ENCODE measurements around the gene RGS9.
"Not testable (repeated sequence)": the region's sequence is repeated elsewhere in the genome, so short reads cannot be mapped to it uniquely, and the experiment has no call there.

RGS9 gene

GRCh38 chr17:65137021-65137939, at the start of gene RGS9:
Gene RGS9, plus strand, starts transcription at chr17:65137370. Its CDS starts 171 bp downstream, at chr17:65137541.
- Histone ChIP-seq H3K9me3 (ENCODE audit: control insufficient read depth, low read length) (no peaks in the 10 kb centered on the region), H3K27me3 (replicated peaks; ENCODE audit: control insufficient read depth, insufficient read depth, low read length) (peaks cover 26% of the 10 kb centered on the region), H3K36me3 (ENCODE audit: control insufficient read depth, insufficient read depth, low read length, severe bottlenecking) (no peaks in the 10 kb centered on the region), H3K4me1 (ENCODE audit: control insufficient read depth, insufficient read depth, low read length) (peaks cover under 1% of the 10 kb centered on the region), H3K9ac (ENCODE audit: low read length) (peak within 1 kb of the TSS; percentile 66), H3K4me3 (ENCODE audit: low read length) (peak within 1 kb of the TSS; percentile 78)
- peak; percentile 90 for DNase-seq (ENCODE audit: low read depth)

DNA sequence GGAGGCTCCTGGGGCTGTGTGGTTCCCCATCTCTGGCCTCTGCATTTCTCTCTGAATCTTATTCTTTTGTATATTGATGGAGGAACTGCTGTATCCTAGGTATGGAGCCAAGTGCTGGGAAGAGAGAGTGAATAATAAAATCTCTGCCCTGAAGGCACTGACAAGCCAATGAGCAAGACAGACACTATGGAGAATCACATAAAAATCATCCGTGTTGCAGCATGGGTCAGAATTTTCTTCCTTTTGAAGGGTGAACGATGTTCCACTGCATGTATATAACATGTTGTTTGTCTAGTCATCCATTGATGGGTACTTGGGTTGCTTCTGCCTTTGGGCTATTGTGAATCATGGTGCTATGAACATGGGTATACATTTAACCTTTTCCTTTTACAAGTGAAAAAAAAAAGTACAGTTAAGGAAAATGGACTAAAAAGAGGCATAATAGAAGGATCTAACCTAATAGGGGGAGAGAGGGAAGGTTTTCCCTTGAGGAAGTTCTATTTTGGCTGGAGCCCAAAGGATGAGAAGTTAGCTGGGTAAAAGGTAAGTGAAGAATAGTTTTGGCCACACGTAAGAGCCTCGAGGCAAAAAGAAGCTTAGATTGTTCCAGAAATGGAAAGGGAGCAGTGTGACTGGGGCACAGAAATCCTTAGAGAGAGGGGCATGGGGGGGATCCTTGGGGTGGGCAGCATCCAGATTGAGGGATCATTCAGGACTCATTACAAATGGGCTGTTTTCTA, 48.4 kb upstream of the RGS9 start:
- Histone ChIP-seq H3K4me3 (ENCODE audit: low read length) (no peak overlapping the region), H3K9me3 (ENCODE audit: control insufficient read depth, low read length) (no peaks in the 10 kb centered on the region)

DNA sequence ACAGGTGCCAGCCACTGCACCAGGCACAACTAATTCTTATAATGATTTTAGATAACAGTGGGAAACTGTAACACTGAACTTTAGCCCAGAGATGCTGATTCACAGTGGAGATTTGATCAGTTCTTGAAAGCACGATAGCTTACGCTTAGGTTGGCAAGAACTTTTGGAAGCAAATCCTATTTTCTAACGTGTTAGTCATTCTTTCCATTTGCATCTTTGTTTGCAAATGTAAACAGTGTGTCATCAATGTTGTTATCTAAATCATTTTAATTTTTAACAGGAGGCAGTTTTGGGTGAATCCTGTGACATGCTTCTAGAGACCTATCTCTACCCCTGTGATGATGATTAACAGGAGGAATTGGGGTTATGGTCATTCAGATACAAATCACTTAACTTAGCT, 44.9 kb upstream of the RGS9 start:
- peak; percentile 46 for DNase-seq (ENCODE audit: low read depth)
- Histone ChIP-seq H3K9ac (ENCODE audit: low read length) (no peak overlapping the region), H3K36me3 (ENCODE audit: control insufficient read depth, insufficient read depth, low read length, severe bottlenecking) (no peaks in the 10 kb centered on the region), H3K4me1 (ENCODE audit: control insufficient read depth, insufficient read depth, low read length) (peaks cover 16% of the 10 kb centered on the region), H3K4me3 (ENCODE audit: low read length) (peak overlapping the region; percentile 4), H3K9me3 (ENCODE audit: control insufficient read depth, low read length) (no peaks in the 10 kb centered on the region), H3K27me3 (replicated peaks; ENCODE audit: control insufficient read depth, insufficient read depth, low read length) (no peaks in the 10 kb centered on the region)

More for the DNA sequence above, 48.4 kb upstream of the RGS9 start:
- H3K36me3 ChIP-seq (ENCODE audit: control insufficient read depth, insufficient read depth, low read length, severe bottlenecking) = no peaks in the 10 kb centered on the region
- no peak for DNase-seq (ENCODE audit: low read depth)
- peaks cover 6% of the 10 kb centered on the region for H3K27me3 ChIP-seq (replicated peaks; ENCODE audit: control insufficient read depth, insufficient read depth, low read length)
- H3K9ac ChIP-seq (ENCODE audit: low read length) = no peak overlapping the region
- H3K4me1 ChIP-seq (ENCODE audit: control insufficient read depth, insufficient read depth, low read length) = peaks cover 16% of the 10 kb centered on the region

DNA sequence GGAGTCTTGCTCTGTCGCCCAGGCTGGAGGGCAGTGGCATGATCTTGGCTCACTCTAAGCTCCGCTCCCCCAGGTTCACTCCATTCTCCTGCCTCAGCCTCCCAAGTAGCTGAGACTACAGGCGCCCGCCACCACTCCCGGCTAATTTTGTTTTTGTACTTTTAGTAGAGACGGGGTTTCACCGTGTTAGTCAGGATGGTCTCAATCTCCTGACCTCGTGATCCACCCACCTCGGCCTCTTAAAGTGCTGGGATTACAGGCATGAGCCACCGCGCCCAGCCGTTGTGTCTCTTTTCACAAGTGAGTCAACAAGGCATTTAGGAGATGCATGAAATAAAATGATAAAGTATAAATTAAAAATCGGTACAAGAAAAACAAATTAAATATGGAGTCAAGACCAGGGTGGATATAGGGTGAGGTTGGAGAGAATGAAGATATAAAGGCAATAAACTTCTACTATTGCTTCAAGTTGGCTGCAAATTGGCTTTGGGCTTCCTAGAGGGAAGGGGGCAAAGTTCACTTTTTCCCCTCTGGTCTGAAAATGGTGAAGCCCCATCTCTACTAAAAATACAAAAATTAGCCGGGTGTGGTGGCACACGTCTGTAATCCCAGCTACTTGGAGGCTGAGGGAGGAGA, 44.3 kb upstream of the RGS9 start:
- Histone ChIP-seq H3K4me3 (ENCODE audit: low read length) (peak overlapping the region; percentile 4), H3K4me1 (ENCODE audit: control insufficient read depth, insufficient read depth, low read length) (peaks cover 16% of the 10 kb centered on the region)

GRCh38 chr17:65093930-65094329, 43.2 kb upstream of the RGS9 start:
- no peak overlapping the region for H3K4me3 ChIP-seq (ENCODE audit: low read length)
- H3K9me3 ChIP-seq (ENCODE audit: control insufficient read depth, low read length) = no peaks in the 10 kb centered on the region
- no peaks in the 10 kb centered on the region for H3K27me3 ChIP-seq (replicated peaks; ENCODE audit: control insufficient read depth, insufficient read depth, low read length)
- H3K9ac ChIP-seq (ENCODE audit: low read length) = no peak overlapping the region
- H3K4me1 ChIP-seq (ENCODE audit: control insufficient read depth, insufficient read depth, low read length) = peaks cover 12% of the 10 kb centered on the region
- DNase-seq (ENCODE audit: low read depth) = no peak
- H3K36me3 ChIP-seq (ENCODE audit: control insufficient read depth, insufficient read depth, low read length, severe bottlenecking) = no peaks in the 10 kb centered on the region

More for the DNA sequence above, 44.3 kb upstream of the RGS9 start:
- not testable (repeated sequence) for DNase-seq (ENCODE audit: low read depth); H3K36me3 ChIP-seq (ENCODE audit: control insufficient read depth, insufficient read depth, low read length, severe bottlenecking); H3K9me3 ChIP-seq (ENCODE audit: control insufficient read depth, low read length); H3K27me3 ChIP-seq (replicated peaks; ENCODE audit: control insufficient read depth, insufficient read depth, low read length); H3K9ac ChIP-seq (ENCODE audit: low read length)

DNA sequence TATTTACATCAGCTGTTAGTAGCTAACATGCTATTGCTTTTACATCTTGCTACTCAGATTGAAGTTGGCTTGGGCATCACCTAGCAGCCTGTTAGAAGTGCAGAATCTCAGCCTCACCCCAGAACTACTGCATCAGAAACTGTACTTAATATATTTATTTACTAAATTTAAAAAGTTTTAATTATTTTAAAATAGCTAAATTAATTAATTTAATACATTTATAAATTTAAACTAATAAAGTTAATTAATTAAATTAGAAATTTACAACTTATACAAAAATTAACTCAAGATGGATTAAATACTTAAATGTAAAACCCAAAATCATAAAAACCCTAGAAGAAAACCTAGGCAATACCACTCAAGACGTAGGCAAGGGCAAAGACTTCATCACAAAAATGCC, 41.7 kb upstream of the RGS9 start:
- no peaks in the 10 kb centered on the region for H3K36me3 ChIP-seq (ENCODE audit: control insufficient read depth, insufficient read depth, low read length, severe bottlenecking)
- no peaks in the 10 kb centered on the region for H3K27me3 ChIP-seq (replicated peaks; ENCODE audit: control insufficient read depth, insufficient read depth, low read length)
- no peak overlapping the region for H3K9ac ChIP-seq (ENCODE audit: low read length)
- DNase-seq (ENCODE audit: low read depth) = no peak
- H3K4me3 ChIP-seq (ENCODE audit: low read length) = no peak overlapping the region
- H3K9me3 ChIP-seq (ENCODE audit: control insufficient read depth, low read length) = no peaks in the 10 kb centered on the region
- H3K4me1 ChIP-seq (ENCODE audit: control insufficient read depth, insufficient read depth, low read length) = peaks cover 23% of the 10 kb centered on the region

DNA sequence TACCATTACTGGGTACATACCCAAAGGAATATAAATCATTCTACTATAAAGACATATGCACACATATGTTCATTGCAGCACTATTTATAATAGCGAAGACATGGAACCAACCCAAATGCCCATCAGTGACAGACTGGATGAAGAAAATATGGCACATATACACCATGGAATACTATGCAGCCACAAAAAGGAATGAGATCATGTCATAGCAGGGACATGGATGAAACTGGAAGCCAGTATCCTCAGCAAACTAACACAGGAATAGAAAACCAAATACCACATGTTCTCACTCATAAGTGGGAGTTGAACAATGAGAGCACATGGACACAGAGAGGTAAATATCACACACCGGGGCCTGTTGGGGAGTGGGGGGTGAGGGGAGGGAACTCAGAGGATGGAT, 40.8 kb upstream of the RGS9 start:
- H3K36me3 ChIP-seq (ENCODE audit: control insufficient read depth, insufficient read depth, low read length, severe bottlenecking); H3K9me3 ChIP-seq (ENCODE audit: control insufficient read depth, low read length); H3K27me3 ChIP-seq (replicated peaks; ENCODE audit: control insufficient read depth, insufficient read depth, low read length); H3K4me3 ChIP-seq (ENCODE audit: low read length); H3K9ac ChIP-seq (ENCODE audit: low read length); DNase-seq (ENCODE audit: low read depth): not testable (repeated sequence)
- H3K4me1 ChIP-seq (ENCODE audit: control insufficient read depth, insufficient read depth, low read length) = peaks cover 29% of the 10 kb centered on the region

GRCh38 chr17:65097110-65097509, 40.1 kb upstream of the RGS9 start:
- H3K4me3 ChIP-seq (ENCODE audit: low read length) = no peak overlapping the region
- no peak overlapping the region for H3K9ac ChIP-seq (ENCODE audit: low read length)
- peaks cover 26% of the 10 kb centered on the region for H3K4me1 ChIP-seq (ENCODE audit: control insufficient read depth, insufficient read depth, low read length)
- no peaks in the 10 kb centered on the region for H3K9me3 ChIP-seq (ENCODE audit: control insufficient read depth, low read length)
- DNase-seq (ENCODE audit: low read depth) = no peak
- H3K36me3 ChIP-seq (ENCODE audit: control insufficient read depth, insufficient read depth, low read length, severe bottlenecking) = no peaks in the 10 kb centered on the region
- H3K27me3 ChIP-seq (replicated peaks; ENCODE audit: control insufficient read depth, insufficient read depth, low read length) = no peaks in the 10 kb centered on the region

DNA sequence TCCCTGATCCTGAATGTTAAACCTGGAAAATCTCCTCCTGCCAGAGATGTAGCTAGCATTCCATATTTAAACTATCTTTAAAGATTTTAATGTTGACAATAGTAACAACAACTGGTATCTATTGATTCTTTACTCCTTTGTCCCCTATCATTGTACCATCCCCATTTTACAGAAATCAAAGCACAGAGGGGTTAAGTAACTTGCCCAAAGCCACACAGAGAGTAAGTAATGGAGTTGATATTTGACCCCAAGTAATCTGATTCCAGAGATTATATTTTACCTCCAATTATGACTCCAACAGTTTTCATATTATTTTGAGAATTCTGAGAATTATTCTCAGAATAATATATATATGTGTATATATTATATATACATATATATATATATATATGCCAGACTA, 37.7 kb upstream of the RGS9 start:
- no peaks in the 10 kb centered on the region for H3K27me3 ChIP-seq (replicated peaks; ENCODE audit: control insufficient read depth, insufficient read depth, low read length)
- H3K9ac ChIP-seq (ENCODE audit: low read length) = peak overlapping the region; percentile 59
- H3K4me3 ChIP-seq (ENCODE audit: low read length) = peak overlapping the region; percentile 66
- H3K9me3 ChIP-seq (ENCODE audit: control insufficient read depth, low read length) = no peaks in the 10 kb centered on the region
- DNase-seq (ENCODE audit: low read depth) = no peak
- H3K36me3 ChIP-seq (ENCODE audit: control insufficient read depth, insufficient read depth, low read length, severe bottlenecking) = no peaks in the 10 kb centered on the region
- H3K4me1 ChIP-seq (ENCODE audit: control insufficient read depth, insufficient read depth, low read length) = peaks cover 24% of the 10 kb centered on the region

DNA sequence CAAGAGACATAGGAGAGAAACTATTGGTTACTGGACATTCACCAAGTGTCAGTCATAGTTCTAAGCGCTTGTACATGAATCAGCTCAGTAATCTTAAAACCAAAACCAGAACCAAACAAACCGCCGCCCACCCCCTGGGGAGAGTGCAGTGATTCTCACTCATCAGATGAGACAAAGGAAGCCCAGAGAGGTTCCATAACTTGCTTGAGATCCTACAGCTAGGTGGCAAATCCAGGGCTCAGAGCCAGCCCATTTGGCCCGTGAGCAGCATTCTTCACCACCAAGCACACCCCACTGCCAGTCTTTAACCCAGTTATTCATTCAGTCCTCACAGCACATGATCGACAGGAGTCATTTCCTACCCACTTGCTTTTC, 37.2 kb upstream of the RGS9 start:
- Histone ChIP-seq H3K4me1 (ENCODE audit: control insufficient read depth, insufficient read depth, low read length) (peaks cover 27% of the 10 kb centered on the region), H3K9ac (ENCODE audit: low read length) (peak overlapping the region; percentile 82), H3K36me3 (ENCODE audit: control insufficient read depth, insufficient read depth, low read length, severe bottlenecking) (no peaks in the 10 kb centered on the region), H3K27me3 (replicated peaks; ENCODE audit: control insufficient read depth, insufficient read depth, low read length) (no peaks in the 10 kb centered on the region), H3K9me3 (ENCODE audit: control insufficient read depth, low read length) (no peaks in the 10 kb centered on the region), H3K4me3 (ENCODE audit: low read length) (peak overlapping the region; percentile 84)
- DNase-seq (ENCODE audit: low read depth) = peak; percentile 45

Measured in adipocyte (in vitro differentiated cells).